WERI-Rb-1 (cell line): ENCODE results near the gene ZNF141.

Experiments
- DNase-seq: peaks from one replicate; pipeline ENCODE4 v3.0.0-alpha.2; 2020
- H3K27ac ChIP-seq: fragments of 250-450 bp; sonication (Bioruptor Pico); 2 replicates; pipeline ENCODE4 v1.5.1; 2020; ENCODE audit warnings: mild to moderate bottlenecking, moderate library complexity
- H3K27me3 ChIP-seq: fragments of 250-450 bp; sonication (Bioruptor Pico); 2 replicates; pipeline ENCODE4 v1.5.1; 2021; ENCODE audit warnings: mild to moderate bottlenecking, low read depth, moderate library complexity; ENCODE audit not compliant: insufficient read depth, severe bottlenecking
- H3K36me3 ChIP-seq: fragments of 250-450 bp; sonication (Bioruptor Pico); 2 replicates; pipeline ENCODE4 v1.5.1; 2020; ENCODE audit warnings: mild to moderate bottlenecking, moderate library complexity
- H3K4me3 ChIP-seq: 2 replicates; pipeline ENCODE4 v1.5.1; 2011; ENCODE audit warnings: low read depth, mild to moderate bottlenecking, control low read depth, low read length
- H3K9me3 ChIP-seq: fragments of 250-450 bp; sonication (Bioruptor Pico); 2 replicates; pipeline ENCODE4 v1.5.1; 2021; ENCODE audit warnings: mild to moderate bottlenecking, moderate library complexity; ENCODE audit not compliant: severe bottlenecking
- CTCF ChIP-seq: IDR thresholded peaks from 2 replicates; pipeline ENCODE4 v1.5.1; 2011; ENCODE audit warnings: low read depth, mild to moderate bottlenecking, control low read depth, inconsistent platforms, low read length

Gene ZNF141

GRCh38 chr4:373062-373839 is 35.6 kb downstream of the ZNF141 start:
- peaks cover 59% of the 10 kb centered on the region for H3K9me3 ChIP-seq
- no peak for DNase-seq
- H3K4me3 ChIP-seq = no peak overlapping the region
- H3K36me3 ChIP-seq = peaks cover 54% of the 10 kb centered on the region
- no peak overlapping the region for H3K27ac ChIP-seq
- no peak for TF ChIP-seq CTCF
- no peaks in the 10 kb centered on the region for H3K27me3 ChIP-seq

- DNase-seq = no peak
- peaks cover 47% of the 10 kb centered on the region for H3K36me3 ChIP-seq
- no peak overlapping the region for H3K27ac ChIP-seq
- H3K9me3 ChIP-seq = peaks cover 61% of the 10 kb centered on the region
- no peak overlapping the region for H3K4me3 ChIP-seq
- no peaks in the 10 kb centered on the region for H3K27me3 ChIP-seq
- TF ChIP-seq CTCF = no peak
These were observed 36.9 kb downstream of the ZNF141 start for GRCh38 chr4:374298-375160.

- Histone ChIP-seq H3K36me3 (no peaks in the 10 kb centered on the region), H3K9me3 (peaks cover 44% of the 10 kb centered on the region), H3K4me3 (no peak overlapping the region), H3K27ac (no peak overlapping the region), H3K27me3 (peaks cover 8% of the 10 kb centered on the region)
- TF ChIP-seq CTCF = no peak
- DNase-seq = no peak
These were observed 46.8 kb downstream of the ZNF141 start for GRCh38 chr4:384311-385010.

GRCh38 chr4:385934-386707 is 48.5 kb downstream of the ZNF141 start:
- Histone ChIP-seq H3K36me3 (no peaks in the 10 kb centered on the region), H3K27me3 (peaks cover 10% of the 10 kb centered on the region), H3K27ac (no peak overlapping the region), H3K4me3 (no peak overlapping the region), H3K9me3 (peaks cover 58% of the 10 kb centered on the region)
- no peak for TF ChIP-seq CTCF
- DNase-seq = no peak

GRCh38 chr4:386708-387105 is 49.1 kb downstream of the ZNF141 start:
- no peak for TF ChIP-seq CTCF
- no peak overlapping the region for H3K27ac ChIP-seq
- no peaks in the 10 kb centered on the region for H3K36me3 ChIP-seq
- peaks cover 10% of the 10 kb centered on the region for H3K27me3 ChIP-seq
- peaks cover 58% of the 10 kb centered on the region for H3K9me3 ChIP-seq
- no peak for DNase-seq
- H3K4me3 ChIP-seq = no peak overlapping the region
